ENCODE measurements around the gene PRCD.

The PRCD gene

DNA sequence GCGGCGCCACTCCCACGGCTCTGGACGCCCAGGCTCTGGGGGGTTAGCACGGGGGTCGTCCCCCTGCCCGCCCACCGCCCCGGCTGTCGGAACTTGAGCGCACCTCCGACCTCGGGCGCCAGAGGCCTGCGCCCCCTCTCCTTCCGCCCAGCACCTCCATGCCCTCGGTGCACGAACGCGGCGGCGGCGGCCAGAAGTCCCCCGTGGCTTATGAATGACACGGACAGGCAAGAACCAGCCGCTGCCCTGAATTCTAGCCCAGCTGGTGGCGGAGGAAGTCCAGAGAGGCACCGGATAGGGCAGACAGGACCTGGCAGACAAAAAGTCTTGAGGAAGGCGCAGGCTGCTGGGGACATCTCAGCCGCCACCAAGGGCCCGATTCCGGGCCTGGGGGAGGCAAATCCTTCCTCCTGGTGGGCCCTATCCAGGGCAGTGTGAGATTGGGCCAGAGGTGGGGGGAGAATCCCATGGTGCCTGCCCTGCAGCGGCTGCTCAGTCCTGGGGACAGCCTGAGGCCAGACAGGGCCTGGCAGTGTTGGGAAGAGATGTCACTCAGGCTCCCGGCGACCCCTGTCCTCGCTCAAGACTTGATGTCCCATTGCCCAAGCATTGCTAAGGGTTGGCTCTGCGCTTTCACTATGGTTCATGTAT, 1.4 kb upstream of the PRCD start:
- Mint-ChIP-seq H3K4me1 (ENCODE audit: low read depth) (peaks cover 1% of the 10 kb centered on the region), H3K27me3 (ENCODE audit: low read depth) (peaks cover 67% of the 10 kb centered on the region), H3K36me3 (ENCODE audit: low read depth) (no peaks in the 10 kb centered on the region), H3K27ac (no peak overlapping the region), H3K4me3 (no peak overlapping the region), H3K9me3 (no peaks in the 10 kb centered on the region)

DNA sequence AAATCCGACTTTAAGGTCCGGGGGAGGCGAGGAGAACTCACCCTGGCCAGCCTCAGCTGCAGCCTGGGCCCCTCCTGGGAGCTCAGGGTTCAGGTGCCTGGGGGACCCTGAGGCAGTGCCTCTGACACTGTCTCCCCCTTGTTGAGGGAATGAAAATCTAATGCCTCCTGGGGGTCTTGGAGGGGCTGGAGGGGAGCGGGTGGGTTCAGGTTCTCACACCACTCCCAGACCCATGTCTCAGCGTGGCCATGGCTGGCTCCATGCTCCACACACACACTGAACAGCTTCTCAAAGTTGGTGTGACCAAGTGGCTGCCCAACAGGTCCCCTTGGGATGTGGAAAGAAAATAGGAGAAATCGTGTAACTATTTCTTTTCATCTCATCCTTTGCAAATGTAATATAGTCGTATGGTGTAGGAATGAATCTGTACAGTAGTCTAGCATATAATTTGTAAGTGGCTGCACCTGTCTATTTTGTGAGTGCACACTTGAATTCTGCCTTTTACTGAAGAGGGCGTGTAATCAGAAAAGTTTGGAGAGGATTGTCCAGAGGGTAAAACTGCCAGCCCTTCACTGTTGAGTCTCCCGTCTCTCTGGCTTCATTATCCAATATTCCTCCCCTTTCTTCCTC, 788 bp upstream of the PRCD start:
- H3K27ac Mint-ChIP-seq, result no peak overlapping the region
- H3K27me3 Mint-ChIP-seq (ENCODE audit: low read depth), result peaks cover 71% of the 10 kb centered on the region
- H3K4me1 Mint-ChIP-seq (ENCODE audit: low read depth), result peaks cover 1% of the 10 kb centered on the region
- H3K36me3 Mint-ChIP-seq (ENCODE audit: low read depth), result no peaks in the 10 kb centered on the region
- H3K4me3 Mint-ChIP-seq, result no peak overlapping the region
- no peaks in the 10 kb centered on the region for H3K9me3 Mint-ChIP-seq

DNA sequence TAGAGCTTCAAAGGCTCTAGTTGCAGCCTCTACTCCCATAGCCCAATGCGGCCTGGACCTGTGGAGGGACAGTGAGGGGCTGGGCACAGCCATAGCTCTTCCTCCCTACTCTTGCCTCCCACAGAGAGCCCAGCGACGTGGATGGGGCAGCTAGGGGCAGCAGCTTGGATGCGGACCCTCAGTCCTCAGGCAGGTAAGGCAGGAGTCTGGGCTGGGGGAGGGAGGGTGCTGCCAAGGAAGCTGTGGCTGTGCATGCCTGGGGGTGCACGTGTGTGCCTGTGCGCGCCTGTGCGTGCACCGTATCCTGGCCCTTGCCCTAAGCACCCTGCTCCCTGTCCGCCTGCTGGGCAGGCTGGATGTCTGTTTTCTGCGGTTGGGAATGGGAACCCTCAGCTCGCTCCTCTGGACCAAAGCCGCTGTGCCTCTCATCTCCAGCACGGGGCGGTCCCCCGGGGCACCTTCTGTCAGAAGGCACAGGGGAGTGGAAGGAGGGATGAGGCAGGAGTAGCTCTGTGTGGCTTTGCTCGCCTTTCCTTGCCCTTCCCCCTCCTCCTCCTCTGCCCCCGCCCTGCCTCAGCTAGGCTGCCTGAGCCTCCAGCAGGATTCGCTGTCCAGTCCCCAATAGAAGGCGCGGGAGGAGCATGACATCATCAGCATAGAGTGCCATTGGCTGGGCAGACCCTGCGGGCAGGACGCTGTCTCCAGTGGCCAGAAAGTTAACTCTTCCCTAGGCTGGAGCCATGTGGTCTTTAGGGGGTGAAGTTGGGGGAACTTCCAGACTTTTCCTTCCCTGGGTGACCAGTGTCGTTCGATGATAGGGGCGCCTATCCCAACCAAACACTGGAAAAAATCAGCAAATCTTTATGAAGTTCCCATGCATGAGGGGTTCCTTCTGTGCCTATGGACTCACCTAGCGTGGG, 797 bp downstream of the PRCD start:
- H3K27me3 Mint-ChIP-seq (ENCODE audit: low read depth), result peaks cover 61% of the 10 kb centered on the region

DNA sequence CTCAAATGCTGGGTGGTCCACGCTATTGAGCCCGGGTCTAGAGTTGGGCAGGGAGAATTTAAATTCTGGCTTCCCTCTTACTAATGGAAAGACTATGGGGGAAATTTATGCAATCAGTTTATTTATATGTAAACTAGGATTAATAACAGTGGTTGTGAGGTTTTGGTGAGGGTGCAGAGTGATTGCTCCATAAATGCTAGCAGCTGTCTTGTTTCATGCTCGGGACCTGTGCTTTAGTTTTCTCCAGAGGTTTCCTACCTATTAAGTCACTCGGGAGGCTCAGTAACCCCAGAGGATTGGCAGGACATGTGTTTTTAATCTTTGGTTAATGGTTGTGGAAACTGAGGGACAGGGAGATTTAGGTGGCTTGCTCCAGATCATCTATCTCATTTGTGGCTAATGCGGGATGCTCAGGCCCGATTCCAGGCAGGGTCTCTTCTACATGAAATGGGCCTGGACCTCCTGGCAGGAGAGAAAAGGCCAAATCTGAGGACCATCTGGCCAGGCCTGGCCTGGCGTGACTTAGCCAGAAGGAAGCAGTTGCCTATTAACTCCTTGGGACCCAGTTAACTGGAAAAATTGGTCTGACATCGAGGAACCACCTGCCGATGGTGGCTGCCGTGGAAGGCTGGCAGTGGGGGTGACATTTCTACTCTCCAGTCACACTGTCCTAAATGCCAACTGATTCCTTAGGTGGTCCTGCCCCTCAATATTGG, 2.1 kb downstream of the PRCD start:
- H3K4me1 Mint-ChIP-seq (ENCODE audit: low read depth), result peaks cover 3% of the 10 kb centered on the region
- no peaks in the 10 kb centered on the region for H3K9me3 Mint-ChIP-seq
- peaks cover 48% of the 10 kb centered on the region for H3K27me3 Mint-ChIP-seq (ENCODE audit: low read depth)
- H3K4me3 Mint-ChIP-seq, result no peak overlapping the region
- H3K27ac Mint-ChIP-seq, result no peak overlapping the region
- no peaks in the 10 kb centered on the region for H3K36me3 Mint-ChIP-seq (ENCODE audit: low read depth)

More for the DNA sequence above, 797 bp downstream of the PRCD start:
- no peak overlapping the region for H3K4me3 Mint-ChIP-seq
- H3K9me3 Mint-ChIP-seq, result no peaks in the 10 kb centered on the region
- no peaks in the 10 kb centered on the region for H3K36me3 Mint-ChIP-seq (ENCODE audit: low read depth)
- no peak overlapping the region for H3K27ac Mint-ChIP-seq
- H3K4me1 Mint-ChIP-seq (ENCODE audit: low read depth), result peaks cover 1% of the 10 kb centered on the region

DNA sequence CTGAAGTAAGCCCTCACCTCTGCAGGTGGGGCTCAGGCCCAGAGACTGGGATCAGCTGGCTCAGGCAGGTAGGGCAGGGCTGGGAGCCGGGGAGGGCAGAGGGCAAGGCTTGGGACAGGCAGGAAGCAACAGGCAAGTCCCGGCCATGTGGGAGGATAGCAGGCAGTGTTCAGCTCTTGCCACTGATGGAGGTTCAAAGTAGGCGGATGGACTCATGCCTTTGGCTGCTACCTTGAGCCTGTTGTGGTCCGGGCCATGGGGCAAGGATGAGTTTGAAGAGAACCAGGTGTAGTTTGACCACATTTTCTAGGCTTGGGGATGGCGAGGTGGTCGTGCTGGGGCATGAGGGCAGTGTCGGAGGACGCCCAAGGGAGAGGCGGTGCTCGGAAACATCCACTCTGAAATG, 2.7 kb downstream of the PRCD start:
- Mint-ChIP-seq H3K27ac (no peak overlapping the region), H3K36me3 (ENCODE audit: low read depth) (no peaks in the 10 kb centered on the region), H3K9me3 (no peaks in the 10 kb centered on the region), H3K4me1 (ENCODE audit: low read depth) (peaks cover 3% of the 10 kb centered on the region), H3K27me3 (ENCODE audit: low read depth) (peaks cover 47% of the 10 kb centered on the region), H3K4me3 (no peak overlapping the region)

DNA sequence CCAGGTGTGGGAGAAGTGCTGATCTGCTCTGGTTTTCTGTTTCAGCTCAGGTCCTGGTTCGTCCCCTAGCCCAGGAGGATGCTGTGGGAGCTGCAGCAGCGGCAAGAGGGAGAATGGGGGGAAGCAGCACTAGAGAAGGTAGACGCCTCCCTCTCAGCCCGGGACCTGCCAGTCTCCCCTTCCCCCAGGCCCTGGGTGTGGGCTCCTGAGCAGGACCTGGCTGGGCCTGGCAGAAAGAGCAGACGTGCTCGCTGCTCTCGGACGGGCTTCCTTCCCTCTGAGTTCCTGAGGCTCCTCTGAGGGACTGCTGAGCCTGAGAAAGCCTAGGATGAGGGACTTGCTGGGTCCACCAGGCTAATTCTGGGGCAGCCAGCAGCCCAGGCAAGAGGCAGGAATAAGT, 3.1 kb downstream of the PRCD start:
- H3K36me3 Mint-ChIP-seq (ENCODE audit: low read depth), result no peaks in the 10 kb centered on the region
- H3K27me3 Mint-ChIP-seq (ENCODE audit: low read depth), result peaks cover 47% of the 10 kb centered on the region
- H3K9me3 Mint-ChIP-seq, result no peaks in the 10 kb centered on the region
- peaks cover 3% of the 10 kb centered on the region for H3K4me1 Mint-ChIP-seq (ENCODE audit: low read depth)
- no peak overlapping the region for H3K4me3 Mint-ChIP-seq
- H3K27ac Mint-ChIP-seq, result no peak overlapping the region

DNA sequence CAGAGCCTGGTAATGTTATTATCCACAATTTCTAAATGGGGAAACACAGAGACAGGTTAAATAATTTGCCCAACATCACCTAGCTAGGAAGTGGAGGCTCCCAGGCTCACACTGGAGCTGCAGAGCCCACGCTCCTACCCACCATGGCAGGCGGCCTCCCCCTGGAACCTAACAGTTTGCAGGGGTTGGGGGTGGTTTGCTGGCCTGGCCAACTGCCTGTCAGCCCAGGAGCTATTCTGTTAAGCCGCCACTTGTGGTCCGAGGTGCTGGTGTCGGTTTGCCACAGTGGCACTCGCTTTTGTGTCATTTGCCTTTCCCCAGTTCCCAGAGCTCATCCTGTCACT, 3.6 kb downstream of the PRCD start:
- Mint-ChIP-seq H3K4me3 (no peak overlapping the region), H3K36me3 (ENCODE audit: low read depth) (no peaks in the 10 kb centered on the region)

DNA sequence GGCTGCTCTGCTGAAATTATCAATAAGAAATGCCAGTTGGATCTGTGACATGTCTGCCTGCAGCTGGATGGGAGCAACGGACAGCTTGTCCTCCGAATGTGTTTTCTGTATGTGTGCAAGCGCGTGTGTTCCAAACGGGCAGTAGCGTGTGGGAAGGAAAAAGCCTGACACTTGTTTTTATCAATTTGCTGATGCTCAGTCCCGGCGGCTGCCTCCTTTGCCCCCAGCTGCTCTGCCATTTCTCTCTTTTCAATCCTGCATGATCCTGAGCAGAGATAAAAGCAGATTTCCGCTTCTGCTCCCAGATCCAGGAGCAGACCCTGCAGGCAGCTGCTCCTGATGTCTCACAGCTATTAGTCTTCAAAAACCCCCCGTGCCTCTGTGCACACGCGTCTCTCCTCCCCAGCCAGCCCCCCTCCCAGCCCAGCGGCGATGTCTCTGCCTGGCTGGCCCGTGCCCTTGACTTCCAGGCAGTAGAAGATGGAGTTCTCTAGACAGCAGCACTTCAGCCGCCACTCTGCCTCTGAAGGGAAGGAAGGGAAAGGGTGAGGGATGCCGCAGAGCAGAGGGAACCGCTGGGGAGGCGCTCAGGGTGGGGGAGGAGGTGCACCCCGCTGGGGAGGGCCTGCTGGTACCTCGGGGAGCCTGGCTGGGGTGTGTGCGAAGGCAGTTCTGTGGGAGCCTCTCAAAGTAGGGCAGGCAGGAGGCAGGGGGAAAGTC, 4.1 kb downstream of the PRCD start:
- H3K4me3 Mint-ChIP-seq, result no peak overlapping the region
- no peaks in the 10 kb centered on the region for H3K36me3 Mint-ChIP-seq (ENCODE audit: low read depth)
- H3K9me3 Mint-ChIP-seq, result no peaks in the 10 kb centered on the region
- H3K27me3 Mint-ChIP-seq (ENCODE audit: low read depth), result peaks cover 39% of the 10 kb centered on the region
- peaks cover 3% of the 10 kb centered on the region for H3K4me1 Mint-ChIP-seq (ENCODE audit: low read depth)
- no peak overlapping the region for H3K27ac Mint-ChIP-seq

More for the DNA sequence above, 3.6 kb downstream of the PRCD start:
- no peaks in the 10 kb centered on the region for H3K9me3 Mint-ChIP-seq
- H3K4me1 Mint-ChIP-seq (ENCODE audit: low read depth), result peaks cover 3% of the 10 kb centered on the region
- H3K27me3 Mint-ChIP-seq (ENCODE audit: low read depth), result peaks cover 44% of the 10 kb centered on the region
- no peak overlapping the region for H3K27ac Mint-ChIP-seq

DNA sequence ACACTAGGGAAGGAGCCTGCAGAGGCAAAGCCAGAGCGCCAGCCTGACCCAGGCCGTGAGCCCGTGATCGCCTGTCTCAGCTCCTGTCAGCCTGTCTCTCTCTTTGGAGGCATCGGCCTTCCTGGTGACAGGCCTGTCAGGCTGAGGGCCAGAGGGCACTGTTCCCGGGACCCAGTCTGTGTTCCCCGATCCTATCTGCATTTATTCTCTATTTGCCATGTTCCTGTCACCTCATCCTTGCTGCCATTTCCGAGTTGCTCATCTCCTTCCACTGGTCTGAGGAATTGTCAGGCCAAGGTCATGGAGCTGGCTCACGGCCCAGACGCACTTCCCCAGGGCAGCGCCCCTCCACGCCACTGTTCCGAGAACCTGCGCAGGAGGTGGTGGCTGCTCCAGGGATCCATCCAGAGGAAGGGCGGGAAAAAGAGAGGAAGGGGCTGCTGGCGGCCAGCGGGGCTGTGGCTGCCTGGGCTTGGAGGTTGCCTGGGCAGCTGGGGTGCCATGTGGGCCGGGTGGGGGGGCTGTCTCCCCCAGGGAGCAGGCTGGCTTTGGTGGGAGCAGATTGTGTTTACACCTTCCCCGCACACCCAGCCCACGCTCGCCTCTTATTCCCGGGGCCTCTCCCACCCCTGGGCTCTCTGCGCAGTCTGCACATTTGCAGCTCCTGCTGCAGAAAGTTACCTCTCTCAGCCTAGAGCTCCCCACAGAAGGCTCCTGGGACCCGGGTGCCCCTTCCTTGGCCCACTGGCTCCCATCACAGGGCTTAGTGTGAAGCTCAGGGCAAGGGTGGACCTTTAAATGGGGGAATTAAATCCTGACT, 4.9 kb downstream of the PRCD start:
- Mint-ChIP-seq H3K9me3 (no peaks in the 10 kb centered on the region), H3K27me3 (ENCODE audit: low read depth) (peaks cover 31% of the 10 kb centered on the region), H3K36me3 (ENCODE audit: low read depth) (no peaks in the 10 kb centered on the region), H3K4me3 (no peak overlapping the region), H3K27ac (no peak overlapping the region), H3K4me1 (ENCODE audit: low read depth) (peaks cover 3% of the 10 kb centered on the region)

DNA sequence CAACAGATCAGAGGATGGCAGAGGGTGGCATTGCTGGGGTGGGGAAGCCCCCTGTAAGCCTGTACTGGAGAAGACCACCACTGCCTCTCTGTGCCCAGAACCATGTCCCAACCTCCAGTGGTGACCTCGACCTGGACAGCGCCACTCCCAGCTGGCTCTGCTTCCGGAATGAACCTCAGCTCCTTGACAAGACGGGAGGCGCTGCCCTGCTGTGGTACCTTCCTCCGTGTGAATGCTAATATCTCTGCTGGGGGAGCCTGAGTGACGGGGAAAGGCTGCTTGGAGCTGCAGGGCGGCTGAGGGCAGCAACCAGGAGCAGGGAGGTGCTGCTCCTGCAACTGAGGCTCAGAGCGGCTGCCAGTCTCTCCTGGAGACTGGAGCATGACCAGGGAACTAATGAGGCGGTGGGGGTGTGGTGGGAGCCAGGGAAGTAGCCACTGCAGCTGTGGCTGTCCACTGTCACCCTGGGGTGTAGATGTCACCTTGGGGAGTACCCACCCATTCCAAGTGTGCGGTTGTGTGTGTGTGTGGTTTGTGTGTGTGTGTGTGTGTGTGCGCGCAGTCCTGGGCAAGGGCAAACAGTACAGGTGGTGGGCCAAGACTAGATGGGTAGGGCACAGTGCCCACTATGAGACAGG, 6.2 kb downstream of the PRCD start:
- Mint-ChIP-seq H3K36me3 (ENCODE audit: low read depth) (no peaks in the 10 kb centered on the region), H3K4me1 (ENCODE audit: low read depth) (peaks cover 5% of the 10 kb centered on the region), H3K4me3 (no peak overlapping the region), H3K27ac (no peak overlapping the region), H3K27me3 (ENCODE audit: low read depth) (peaks cover 22% of the 10 kb centered on the region), H3K9me3 (no peaks in the 10 kb centered on the region)

DNA sequence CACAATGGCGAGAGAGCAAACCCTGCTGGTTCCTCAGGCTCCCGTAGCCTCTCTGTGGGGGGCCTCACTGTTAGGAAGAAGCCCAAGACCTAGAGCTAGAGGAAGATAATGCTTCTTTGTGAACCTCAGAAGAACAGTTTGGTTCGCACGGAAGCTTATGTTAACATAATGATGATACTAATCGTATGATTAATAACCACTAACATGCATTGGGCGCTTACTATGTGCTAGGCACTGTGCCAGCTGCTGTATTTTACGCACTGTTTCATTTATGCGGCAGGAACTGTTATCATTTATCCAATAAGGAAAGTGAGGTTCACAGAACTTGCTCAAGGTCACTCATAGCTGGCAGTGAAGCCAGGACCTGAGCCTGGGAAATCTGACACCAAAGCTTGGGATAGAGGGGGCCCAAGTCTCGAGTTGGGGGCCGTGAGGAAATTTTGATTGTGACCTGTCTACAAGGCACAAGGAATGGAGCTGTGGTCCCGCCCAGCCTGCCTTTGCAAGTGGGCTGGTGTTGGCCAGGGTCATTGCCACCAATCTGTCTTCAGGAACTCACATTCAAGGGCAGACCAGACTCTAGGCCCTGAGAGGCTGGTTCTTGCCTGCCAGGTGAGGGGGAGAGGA, 6.8 kb downstream of the PRCD start:
- Mint-ChIP-seq H3K36me3 (ENCODE audit: low read depth) (no peaks in the 10 kb centered on the region), H3K27me3 (ENCODE audit: low read depth) (peaks cover 17% of the 10 kb centered on the region), H3K4me1 (ENCODE audit: low read depth) (peaks cover 5% of the 10 kb centered on the region), H3K9me3 (no peaks in the 10 kb centered on the region), H3K27ac (no peak overlapping the region), H3K4me3 (no peak overlapping the region)

DNA sequence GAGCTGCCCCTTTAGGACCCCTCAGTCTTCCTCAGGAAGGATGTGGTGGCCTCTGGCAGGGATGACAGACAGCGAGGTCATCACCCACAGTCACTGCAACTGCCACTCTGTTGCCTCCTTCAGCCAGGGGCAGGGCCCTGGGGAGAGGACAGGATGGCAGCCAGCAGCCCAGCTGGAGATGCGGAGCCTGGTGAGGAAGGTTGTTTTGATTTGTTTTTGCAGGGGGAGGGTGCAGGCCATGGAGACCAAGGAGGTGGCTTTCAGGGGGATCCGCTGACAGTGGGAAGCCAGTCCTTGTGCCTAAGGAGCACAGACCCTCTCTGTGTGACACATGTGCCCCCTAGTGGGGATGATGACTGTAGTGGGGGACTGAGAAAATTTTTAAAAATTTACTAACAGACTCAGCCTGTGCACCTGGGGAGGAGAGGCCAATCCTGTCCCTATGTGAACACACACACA, 7.4 kb downstream of the PRCD start:
- H3K27me3 Mint-ChIP-seq (ENCODE audit: low read depth), result peaks cover 12% of the 10 kb centered on the region
- H3K9me3 Mint-ChIP-seq, result no peaks in the 10 kb centered on the region
- no peaks in the 10 kb centered on the region for H3K36me3 Mint-ChIP-seq (ENCODE audit: low read depth)
- no peak overlapping the region for H3K4me3 Mint-ChIP-seq
- H3K4me1 Mint-ChIP-seq (ENCODE audit: low read depth), result peaks cover 5% of the 10 kb centered on the region
- no peak overlapping the region for H3K27ac Mint-ChIP-seq
